Measurements from ENCODE around the gene GRIA4.

Gene GRIA4

GRCh38 chr11:105857728-105858127 lies 247.9 kb downstream of the GRIA4 start:
- TF ChIP-seq POLR2AphosphoS5 (IDR thresholded peaks at IDR 0.05; ENCODE audit: low read depth) = no peak
- TF ChIP-seq GABPA (IDR thresholded peaks at IDR 0.05; ENCODE audit: low read depth) = no peak
- no peak for TF ChIP-seq CTCF (IDR thresholded peaks at IDR 0.05; ENCODE audit: insufficient read depth, low read length)
- DNase-seq (ENCODE audit: low read depth in 1 of 2, low spot score in 1 of 2) = no peak
- H3K4me3 ChIP-seq (replicated peaks; ENCODE audit: insufficient read depth, low read length) = no peak overlapping the region
- no peaks in the 10 kb centered on the region for H3K27me3 ChIP-seq (ENCODE audit: insufficient read depth, poor library complexity, severe bottlenecking)
- no peak overlapping the region for H3K27ac ChIP-seq (replicated peaks)

GRCh38 chr11:105858841-105859240 lies 249.0 kb downstream of the GRIA4 start:
- no peak for DNase-seq (ENCODE audit: low read depth in 1 of 2, low spot score in 1 of 2)
- TF ChIP-seq, protein P1, sequence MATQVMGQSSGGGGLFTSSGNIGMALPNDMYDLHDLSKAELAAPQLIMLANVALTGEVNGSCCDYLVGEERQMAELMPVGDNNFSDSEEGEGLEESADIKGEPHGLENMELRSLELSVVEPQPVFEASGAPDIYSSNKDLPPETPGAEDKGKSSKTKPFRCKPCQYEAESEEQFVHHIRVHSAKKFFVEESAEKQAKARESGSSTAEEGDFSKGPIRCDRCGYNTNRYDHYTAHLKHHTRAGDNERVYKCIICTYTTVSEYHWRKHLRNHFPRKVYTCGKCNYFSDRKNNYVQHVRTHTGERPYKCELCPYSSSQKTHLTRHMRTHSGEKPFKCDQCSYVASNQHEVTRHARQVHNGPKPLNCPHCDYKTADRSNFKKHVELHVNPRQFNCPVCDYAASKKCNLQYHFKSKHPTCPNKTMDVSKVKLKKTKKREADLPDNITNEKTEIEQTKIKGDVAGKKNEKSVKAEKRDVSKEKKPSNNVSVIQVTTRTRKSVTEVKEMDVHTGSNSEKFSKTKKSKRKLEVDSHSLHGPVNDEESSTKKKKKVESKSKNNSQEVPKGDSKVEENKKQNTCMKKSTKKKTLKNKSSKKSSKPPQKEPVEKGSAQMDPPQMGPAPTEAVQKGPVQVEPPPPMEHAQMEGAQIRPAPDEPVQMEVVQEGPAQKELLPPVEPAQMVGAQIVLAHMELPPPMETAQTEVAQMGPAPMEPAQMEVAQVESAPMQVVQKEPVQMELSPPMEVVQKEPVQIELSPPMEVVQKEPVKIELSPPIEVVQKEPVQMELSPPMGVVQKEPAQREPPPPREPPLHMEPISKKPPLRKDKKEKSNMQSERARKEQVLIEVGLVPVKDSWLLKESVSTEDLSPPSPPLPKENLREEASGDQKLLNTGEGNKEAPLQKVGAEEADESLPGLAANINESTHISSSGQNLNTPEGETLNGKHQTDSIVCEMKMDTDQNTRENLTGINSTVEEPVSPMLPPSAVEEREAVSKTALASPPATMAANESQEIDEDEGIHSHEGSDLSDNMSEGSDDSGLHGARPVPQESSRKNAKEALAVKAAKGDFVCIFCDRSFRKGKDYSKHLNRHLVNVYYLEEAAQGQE (IDR thresholded peaks at IDR 0.05; ENCODE audit: insufficient replicate concordance, low read depth) = no peak
- TF ChIP-seq SPI1 (IDR thresholded peaks at IDR 0.05; ENCODE audit: borderline replicate concordance, low read depth) (no peak), POLR2AphosphoS5 (IDR thresholded peaks at IDR 0.05; ENCODE audit: low read depth) (no peak), CTCF (IDR thresholded peaks at IDR 0.05; ENCODE audit: insufficient read depth, low read length) (no peak), GABPA (IDR thresholded peaks at IDR 0.05; ENCODE audit: low read depth) (no peak)
- Histone ChIP-seq H3K27ac (replicated peaks) (no peak overlapping the region), H3K27me3 (ENCODE audit: insufficient read depth, poor library complexity, severe bottlenecking) (no peaks in the 10 kb centered on the region), H3K4me3 (replicated peaks; ENCODE audit: insufficient read depth, low read length) (no peak overlapping the region)

GRCh38 chr11:105860105-105860504 lies 250.2 kb downstream of the GRIA4 start:
- Histone ChIP-seq H3K27me3 (ENCODE audit: insufficient read depth, poor library complexity, severe bottlenecking) (no peaks in the 10 kb centered on the region), H3K4me3 (replicated peaks; ENCODE audit: insufficient read depth, low read length) (no peak overlapping the region), H3K27ac (replicated peaks) (no peak overlapping the region)
- TF ChIP-seq SPI1 (IDR thresholded peaks at IDR 0.05; ENCODE audit: borderline replicate concordance, low read depth) (no peak), CTCF (IDR thresholded peaks at IDR 0.05; ENCODE audit: insufficient read depth, low read length) (no peak), POLR2AphosphoS5 (IDR thresholded peaks at IDR 0.05; ENCODE audit: low read depth) (no peak), GABPA (IDR thresholded peaks at IDR 0.05; ENCODE audit: low read depth) (no peak)
- TF ChIP-seq, protein P1 (IDR thresholded peaks at IDR 0.05; ENCODE audit: insufficient replicate concordance, low read depth) = no peak
- no peak for DNase-seq (ENCODE audit: low read depth in 1 of 2, low spot score in 1 of 2)

- Histone ChIP-seq H3K4me3 (replicated peaks; ENCODE audit: insufficient read depth, low read length) (no peak overlapping the region), H3K27ac (replicated peaks) (no peak overlapping the region), H3K27me3 (ENCODE audit: insufficient read depth, poor library complexity, severe bottlenecking) (no peaks in the 10 kb centered on the region)
- TF ChIP-seq CTCF (IDR thresholded peaks at IDR 0.05; ENCODE audit: insufficient read depth, low read length) (no peak), GABPA (IDR thresholded peaks at IDR 0.05; ENCODE audit: low read depth) (no peak), SPI1 (IDR thresholded peaks at IDR 0.05; ENCODE audit: borderline replicate concordance, low read depth) (no peak), POLR2AphosphoS5 (IDR thresholded peaks at IDR 0.05; ENCODE audit: low read depth) (no peak)
- TF ChIP-seq, protein P1 (IDR thresholded peaks at IDR 0.05; ENCODE audit: insufficient replicate concordance, low read depth) = no peak
- no peak for DNase-seq (ENCODE audit: low read depth in 1 of 2, low spot score in 1 of 2)
Observed at GRCh38 chr11:105861225-105861624, 251.4 kb downstream of the GRIA4 start.

Measured in HL-60 (cell line).